ENCODE data around the gene CIT.

DNA sequence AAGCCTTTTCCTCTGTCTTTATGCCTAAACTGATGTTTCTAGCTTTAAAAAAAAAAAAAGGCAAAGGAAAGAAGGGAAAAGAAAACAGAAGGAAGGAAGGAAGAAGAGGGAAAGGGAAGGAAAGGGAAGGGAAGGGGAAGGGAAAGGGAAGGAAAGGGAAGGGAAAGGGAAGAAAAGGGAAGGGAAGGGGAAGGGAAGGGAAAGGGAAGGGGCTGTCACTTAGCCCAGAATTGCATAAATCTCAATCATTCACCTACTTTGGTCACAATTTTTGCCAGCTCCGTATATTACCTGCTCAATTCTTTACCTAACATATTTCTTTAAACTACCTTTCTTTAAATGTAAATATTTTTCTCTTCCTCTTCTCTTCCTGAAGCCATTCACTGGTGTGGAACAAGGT is 26.8 kb downstream of the CIT start:
- TF ChIP-seq, protein P1, sequence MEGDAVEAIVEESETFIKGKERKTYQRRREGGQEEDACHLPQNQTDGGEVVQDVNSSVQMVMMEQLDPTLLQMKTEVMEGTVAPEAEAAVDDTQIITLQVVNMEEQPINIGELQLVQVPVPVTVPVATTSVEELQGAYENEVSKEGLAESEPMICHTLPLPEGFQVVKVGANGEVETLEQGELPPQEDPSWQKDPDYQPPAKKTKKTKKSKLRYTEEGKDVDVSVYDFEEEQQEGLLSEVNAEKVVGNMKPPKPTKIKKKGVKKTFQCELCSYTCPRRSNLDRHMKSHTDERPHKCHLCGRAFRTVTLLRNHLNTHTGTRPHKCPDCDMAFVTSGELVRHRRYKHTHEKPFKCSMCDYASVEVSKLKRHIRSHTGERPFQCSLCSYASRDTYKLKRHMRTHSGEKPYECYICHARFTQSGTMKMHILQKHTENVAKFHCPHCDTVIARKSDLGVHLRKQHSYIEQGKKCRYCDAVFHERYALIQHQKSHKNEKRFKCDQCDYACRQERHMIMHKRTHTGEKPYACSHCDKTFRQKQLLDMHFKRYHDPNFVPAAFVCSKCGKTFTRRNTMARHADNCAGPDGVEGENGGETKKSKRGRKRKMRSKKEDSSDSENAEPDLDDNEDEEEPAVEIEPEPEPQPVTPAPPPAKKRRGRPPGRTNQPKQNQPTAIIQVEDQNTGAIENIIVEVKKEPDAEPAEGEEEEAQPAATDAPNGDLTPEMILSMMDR (conservative IDR thresholded peaks at IDR 0.05; ENCODE audit: low read length): no peak
- TF ChIP-seq EZH2phosphoT487 (IDR thresholded peaks at IDR 0.05; ENCODE audit: borderline replicate concordance): no peak
